GM12878 (cell line): Measurements from ENCODE around the gene MAML3. TPM values are rescaled to one million over a fixed set of nuclear protein-coding genes. Genes with fewer than 3 reads are reported as not detected.
A peak's percentile ranks its signal among the peaks of the same experiment; 100 is the strongest.

Experiments
- ATAC-seq: fragments of 200-7000 bp; cut with Tn5 transposase; 3 replicates; pipeline ENCODE4 v1.9.1; 2020; ENCODE audit warnings: mild to moderate bottlenecking, moderate library complexity
- BruUV-seq: library from RNA; stranded (reverse); fragments of 400-500 nt; replicated peaks from 2 replicates; lab custom pipeline; 2021; lab: Mats Ljungman, UMichigan
- CTCF ChIA-PET: fragments of 300-600 bp; sonication (Branson Sonifier 250); formaldehyde crosslinking; extraction: SDS; loops from one replicate; lab custom pipeline; 2021; ENCODE audit warnings: inconsistent platforms; lab: Yijun Ruan, JAX
- POLR2A ChIA-PET: fragments of 350-600 bp; formaldehyde crosslinking; extraction: SDS; loops from one replicate; lab custom pipeline; 2021; ENCODE audit warnings: inconsistent platforms; lab: Charles Lee
- RAD21 ChIA-PET: fragments of 300-600 bp; sonication (Branson Sonifier 250); formaldehyde crosslinking; loops from one replicate; lab custom pipeline; 2023; ENCODE audit warnings: antibody characterized with exemption; ENCODE audit not compliant: unreplicated experiment; lab: Charles Lee
- SMC1A ChIA-PET: fragments of 300-600 bp; sonication (Branson Sonifier 250); formaldehyde crosslinking; loops from one replicate; lab custom pipeline; 2023; ENCODE audit not compliant: unreplicated experiment, uncharacterized antibody; lab: Charles Lee
- DNase-seq: peaks from one replicate; pipeline ENCODE4 v3.0.0-alpha.2; 2011; ENCODE audit warnings: low read depth, low spot score
- FAIRE-seq: peaks from 3 replicates; lab custom pipeline; 2011; peaks lifted over from hg19 to GRCh38; lab: Jason Lieb, UNC
- H2AFZ ChIP-seq: 2 replicates; pipeline ENCODE4 v1.6.0; 2011; ENCODE audit warnings: low read depth, low read length, control low read depth; ENCODE audit not compliant: control insufficient read depth
- H3K27ac ChIP-seq: 2 replicates; pipeline ENCODE4 v1.5.1; 2011; ENCODE audit warnings: control low read depth; ENCODE audit not compliant: control insufficient read depth, insufficient read depth
- H3K27me3 ChIP-seq, 2 experiments: replicated peaks in 1 of 2; 2 replicates each; pipeline versions ENCODE4 v1.6.0 to v1.6.1; 2011; ENCODE audit warnings: low read length in 1 of 2; ENCODE audit not compliant: control insufficient read depth in 2 of 2, insufficient read depth in 2 of 2
- H3K36me3 ChIP-seq, 2 experiments: 2 replicates each; pipeline ENCODE4 v1.5.1; 2011; ENCODE audit warnings: low read length in 1 of 2; ENCODE audit not compliant: control insufficient read depth in 2 of 2, insufficient read depth in 2 of 2
- H3K4me1 ChIP-seq: 2 replicates; pipeline ENCODE4 v1.6.1; 2011; ENCODE audit warnings: mild to moderate bottlenecking, low read length, moderate library complexity, mixed read lengths; ENCODE audit not compliant: control insufficient read depth, insufficient read depth
- H3K4me2 ChIP-seq: 2 replicates; pipeline ENCODE4 v1.6.0; 2011; ENCODE audit warnings: control low read depth; ENCODE audit not compliant: control insufficient read depth, insufficient read depth
- H3K4me3 ChIP-seq: fragments of 200-600 bp; sonication (generic); 2 replicates; pipeline ENCODE4 v1.5.1; 2016
- H3K79me2 ChIP-seq: 2 replicates; pipeline ENCODE4 v1.6.0; 2011; ENCODE audit warnings: low read length; ENCODE audit not compliant: control insufficient read depth, insufficient read depth
- H3K9ac ChIP-seq: 2 replicates; pipeline ENCODE4 v1.8.0; 2011; ENCODE audit warnings: low read length, control low read depth, mixed read lengths; ENCODE audit not compliant: control insufficient read depth, insufficient read depth
- H3K9me3 ChIP-seq: replicated peaks from 3 replicates; pipeline ENCODE4 v1.5.1; 2011; ENCODE audit warnings: mild to moderate bottlenecking, low read length; ENCODE audit not compliant: control insufficient read depth, insufficient read depth
- H4K20me1 ChIP-seq: 2 replicates; pipeline ENCODE4 v1.6.0; 2011; ENCODE audit not compliant: control insufficient read depth, insufficient read depth
- ASH2L ChIP-seq: fragments of 300-600, 200-600 bp; sonication (generic); IDR thresholded peaks from 2 replicates; pipeline ENCODE4 v1.6.1; 2017; ENCODE audit warnings: low read depth, mild to moderate bottlenecking, borderline replicate concordance
- BCL11A ChIP-seq: IDR thresholded peaks from 2 replicates; pipeline ENCODE4 v1.6.1; 2011; ENCODE audit warnings: low read depth, low read length
- DPF2 ChIP-seq: fragments of 450-650 bp; IDR thresholded peaks from 2 replicates; pipeline ENCODE4 v1.6.1; 2017; ENCODE audit warnings: mild to moderate bottlenecking
- EGR1 ChIP-seq, 2 experiments: IDR thresholded peaks; 1 replicate in 1 of 2; 2 replicates in 1 of 2; pipeline ENCODE4 v1.6.1; 2011 to 2012; ENCODE audit warnings: low read depth in 2 of 2, low read length in 2 of 2, borderline replicate concordance in 1 of 2, mild to moderate bottlenecking in 1 of 2, moderate library complexity in 1 of 2
- MTA3 ChIP-seq: IDR thresholded peaks from 2 replicates; pipeline ENCODE4 v1.6.1; 2012; ENCODE audit warnings: low read length, inconsistent platforms, borderline replicate concordance
- NR2F1 ChIP-seq: fragments of 450-650 bp; conservative IDR thresholded peaks from 2 replicates; pipeline ENCODE4 v1.6.1; 2017; ENCODE audit warnings: mild to moderate bottlenecking
- PML ChIP-seq: IDR thresholded peaks from 2 replicates; pipeline ENCODE4 v1.6.1; 2012; ENCODE audit warnings: low read length, inconsistent platforms
- ZNF207 ChIP-seq: fragments of 450-650 bp; IDR thresholded peaks from 2 replicates; pipeline ENCODE4 v1.6.1; 2014; ENCODE audit warnings: antibody characterized with exemption, mild to moderate bottlenecking, borderline replicate concordance
- ZSCAN29 ChIP-seq: fragments of 450-650 bp; IDR thresholded peaks from 2 replicates; pipeline ENCODE4 v1.6.1; 2017; ENCODE audit warnings: mild to moderate bottlenecking, moderate library complexity
- WGBS: methylation state at CpG from one replicate; pipeline ENCODE4 v1.1.6; 2016; ENCODE audit warnings: low lambda C conversion rate; ENCODE audit not compliant: insufficient replicate concordance, insufficient coverage; ENCODE audit errors: missing lambda C conversion rate; 5-methylcytosine and 5-hydroxymethylcytosine counted together
- in situ Hi-C: fragments of 300-500 bp; cut with MboI; formaldehyde crosslinking; loops from 9 replicates; pipeline ENCODE4 v1.14.3; 2018; ENCODE audit warnings: mixed read lengths
- intact Hi-C: fragments of 100-400 bp; cut with micrococcal nuclease; formaldehyde crosslinking; loops from one replicate; pipeline ENCODE4 v1.14.2; 2022; ENCODE audit not compliant: unreplicated experiment
- polyA plus RNA-seq, 11 experiments: library from polyadenylated mRNA; depleted of rRNA in 4 of 11; unstranded in 6 of 11; stranded (reverse) in 5 of 11; fragments of >200 nt; fragmentation: Nextera tagmentation in 4 of 11; fragmentation: Illumina TruSeq in 1 of 11; extraction: Ambion mirVana in 4 of 11; extraction: Trizol in 1 of 11; gene quantifications; 1 replicate in 1 of 11; 2 replicates in 10 of 11; pipeline versions ENCODE4 v1.2.1 to v1.2.3, GENCODE V29; 2011 to 2016; ENCODE audit warnings: inconsistent platforms in 2 of 11, missing spikeins in 2 of 11, low read depth in 1 of 11
- total RNA-seq, 4 experiments: library from RNA; depleted of rRNA in 3 of 4; stranded (reverse); fragments of >200 nt in 3 of 4; fragmentation: Illumina TruSeq in 1 of 4; extraction: Trizol in 1 of 4; gene quantifications; 2 replicates each; pipeline versions ENCODE4 v1.2.1 to v1.2.3, GENCODE V29; 2013 to 2021
- TF ChIP-seq, protein P1 (sequence below): fragments of 450-650 bp; IDR thresholded peaks from 2 replicates; pipeline ENCODE4 v1.6.1; 2017; ENCODE audit warnings: borderline replicate concordance

Gene MAML3
- total and polyA plus RNA-seq, 10 of the 15 experiments (the other 5 are each of a cell fraction or from before 2014, with no cell fraction given), result under 0.01 to 0.53 (median 0.06) TPM; not detected in 2

GRCh38 chr4:140151699-140152012, 2.3 kb downstream of the MAML3 start:
- SMC1A ChIA-PET, result no interaction called here
- TF ChIP-seq NR2F1, result no peak
- TF ChIP-seq BCL11A, result no peak
- no peak for TF ChIP-seq ASH2L
- no peak for TF ChIP-seq EGR1 (IDR thresholded peaks at IDR 0.05; ENCODE audit: borderline replicate concordance in 1 of 2, low read depth in 2 of 2, low read length in 2 of 2)
- no peak for TF ChIP-seq MTA3
- no peak for TF ChIP-seq ZNF207
- TF ChIP-seq PML, result no peak
- no peak for TF ChIP-seq ZSCAN29
- TF ChIP-seq DPF2, result no peak
- TF ChIP-seq, protein P1, sequence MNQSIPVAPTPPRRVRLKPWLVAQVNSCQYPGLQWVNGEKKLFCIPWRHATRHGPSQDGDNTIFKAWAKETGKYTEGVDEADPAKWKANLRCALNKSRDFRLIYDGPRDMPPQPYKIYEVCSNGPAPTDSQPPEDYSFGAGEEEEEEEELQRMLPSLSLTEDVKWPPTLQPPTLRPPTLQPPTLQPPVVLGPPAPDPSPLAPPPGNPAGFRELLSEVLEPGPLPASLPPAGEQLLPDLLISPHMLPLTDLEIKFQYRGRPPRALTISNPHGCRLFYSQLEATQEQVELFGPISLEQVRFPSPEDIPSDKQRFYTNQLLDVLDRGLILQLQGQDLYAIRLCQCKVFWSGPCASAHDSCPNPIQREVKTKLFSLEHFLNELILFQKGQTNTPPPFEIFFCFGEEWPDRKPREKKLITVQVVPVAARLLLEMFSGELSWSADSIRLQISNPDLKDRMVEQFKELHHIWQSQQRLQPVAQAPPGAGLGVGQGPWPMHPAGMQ, result no peak
- 0 out of 3 replicates have a peak, but pooled peaks have one; percentile 8 for ATAC-seq
- BruUV-seq, result no TSS peak
- intact Hi-C loops, result no loop called here
- H4K20me1 ChIP-seq, result no peaks in the 10 kb centered on the region
- H3K9ac ChIP-seq, result no peak overlapping the region
- peak overlapping the region; percentile 71 for H3K4me2 ChIP-seq
- CTCF ChIA-PET, result no interaction called here
- DNase-seq, result no peak
- in situ Hi-C loops, result no loop called here
- H3K27ac ChIP-seq, result no peak overlapping the region
- no peaks in the 10 kb centered on the region for H3K9me3 ChIP-seq
- no peak overlapping the region for H2AFZ ChIP-seq
- POLR2A ChIA-PET, result no interaction called here
- H3K4me3 ChIP-seq, result no peak overlapping the region; the same call in 1 of the 2 replicates
- RAD21 ChIA-PET, result no interaction called here
- FAIRE-seq, result no peak
- H3K36me3 ChIP-seq, result no peaks in the 10 kb centered on the region
- H3K4me1 ChIP-seq, result peaks cover 12% of the 10 kb centered on the region
- 9% methylated on average over 7 of the region's 11 CpGs for WGBS
- H3K79me2 ChIP-seq, result no peaks in the 10 kb centered on the region
- H3K27me3 ChIP-seq, result peaks cover 10 to 34% of the 10 kb centered on the region in 2 experiments
